ENCODE data around the gene WWC2.
"Not testable (repeated sequence)": the region's sequence is repeated elsewhere in the genome, so short reads cannot be mapped to it uniquely, and the experiment has no call there.

The WWC2 gene

GRCh38 chr4:183324619-183325018 is 225.6 kb downstream of the WWC2 start:
- TF ChIP-seq EZH2phosphoT487 (conservative IDR thresholded peaks at IDR 0.05; ENCODE audit: low read length), result no peak
- TF ChIP-seq CTCF (IDR thresholded peaks at IDR 0.05; ENCODE audit: insufficient read depth, low read length, poor library complexity, severe bottlenecking), result no peak
- Histone ChIP-seq H3K4me3 (ENCODE audit: insufficient read depth, low read length, poor library complexity, severe bottlenecking) (no peak overlapping the region), H3K36me3 (ENCODE audit: low read length) (no peaks in the 10 kb centered on the region), H3K27me3 (ENCODE audit: low read length) (no peaks in the 10 kb centered on the region), H3K9ac (ENCODE audit: low read length) (no peak overlapping the region), H3K9me3 (ENCODE audit: insufficient read depth, low read length) (no peaks in the 10 kb centered on the region), H3K9me2 (replicated peaks; ENCODE audit: insufficient read depth, low read length) (no peaks in the 10 kb centered on the region), H4K20me1 (ENCODE audit: low read depth, low read length) (no peaks in the 10 kb centered on the region), H3K4me2 (ENCODE audit: low read depth, low read length, poor library complexity, severe bottlenecking) (no peak overlapping the region), H2AFZ (ENCODE audit: low read depth, low read length, severe bottlenecking) (no peak overlapping the region), H3K27ac (ENCODE audit: low read depth, low read length) (no peak overlapping the region), H3F3A (ENCODE audit: insufficient read depth) (no peaks in the 10 kb centered on the region), H3K79me2 (ENCODE audit: insufficient read depth, low read length) (no peaks in the 10 kb centered on the region)

- not testable (repeated sequence) for H3K27me3 ChIP-seq (ENCODE audit: low read length); H3K9ac ChIP-seq (ENCODE audit: low read length); H3K79me2 ChIP-seq (ENCODE audit: insufficient read depth, low read length); H3F3A ChIP-seq (ENCODE audit: insufficient read depth); H2AFZ ChIP-seq (ENCODE audit: low read depth, low read length, severe bottlenecking); H4K20me1 ChIP-seq (ENCODE audit: low read depth, low read length); H3K9me3 ChIP-seq (ENCODE audit: insufficient read depth, low read length); H3K4me2 ChIP-seq (ENCODE audit: low read depth, low read length, poor library complexity, severe bottlenecking); H3K36me3 ChIP-seq (ENCODE audit: low read length); H3K27ac ChIP-seq (ENCODE audit: low read depth, low read length); H3K4me3 ChIP-seq (ENCODE audit: insufficient read depth, low read length, poor library complexity, severe bottlenecking); H3K9me2 ChIP-seq (replicated peaks; ENCODE audit: insufficient read depth, low read length)
Measured at GRCh38 chr4:183326387-183326786, 227.3 kb downstream of the WWC2 start.

GRCh38 chr4:183326853-183327252 is 227.8 kb downstream of the WWC2 start:
- TF ChIP-seq EZH2phosphoT487 (conservative IDR thresholded peaks at IDR 0.05; ENCODE audit: low read length), result no peak
- TF ChIP-seq CTCF (IDR thresholded peaks at IDR 0.05; ENCODE audit: insufficient read depth, low read length, poor library complexity, severe bottlenecking), result no peak
- Histone ChIP-seq H3K9me2 (replicated peaks; ENCODE audit: insufficient read depth, low read length) (no peaks in the 10 kb centered on the region), H3K9me3 (ENCODE audit: insufficient read depth, low read length) (no peaks in the 10 kb centered on the region), H4K20me1 (ENCODE audit: low read depth, low read length) (no peaks in the 10 kb centered on the region), H3K27ac (ENCODE audit: low read depth, low read length) (no peak overlapping the region), H3K79me2 (ENCODE audit: insufficient read depth, low read length) (no peaks in the 10 kb centered on the region), H3K4me2 (ENCODE audit: low read depth, low read length, poor library complexity, severe bottlenecking) (no peak overlapping the region), H3K27me3 (ENCODE audit: low read length) (no peaks in the 10 kb centered on the region), H3K36me3 (ENCODE audit: low read length) (no peaks in the 10 kb centered on the region), H2AFZ (ENCODE audit: low read depth, low read length, severe bottlenecking) (no peak overlapping the region), H3K9ac (ENCODE audit: low read length) (no peak overlapping the region), H3F3A (ENCODE audit: insufficient read depth) (no peaks in the 10 kb centered on the region), H3K4me3 (ENCODE audit: insufficient read depth, low read length, poor library complexity, severe bottlenecking) (no peak overlapping the region)

- Histone ChIP-seq H3K79me2 (ENCODE audit: insufficient read depth, low read length) (no peaks in the 10 kb centered on the region), H3K36me3 (ENCODE audit: low read length) (no peaks in the 10 kb centered on the region), H3F3A (ENCODE audit: insufficient read depth) (no peaks in the 10 kb centered on the region), H3K27ac (ENCODE audit: low read depth, low read length) (no peak overlapping the region), H4K20me1 (ENCODE audit: low read depth, low read length) (no peaks in the 10 kb centered on the region), H2AFZ (ENCODE audit: low read depth, low read length, severe bottlenecking) (no peak overlapping the region), H3K4me3 (ENCODE audit: insufficient read depth, low read length, poor library complexity, severe bottlenecking) (no peak overlapping the region), H3K9me3 (ENCODE audit: insufficient read depth, low read length) (no peaks in the 10 kb centered on the region), H3K27me3 (ENCODE audit: low read length) (no peaks in the 10 kb centered on the region), H3K9me2 (replicated peaks; ENCODE audit: insufficient read depth, low read length) (no peaks in the 10 kb centered on the region), H3K9ac (ENCODE audit: low read length) (no peak overlapping the region), H3K4me2 (ENCODE audit: low read depth, low read length, poor library complexity, severe bottlenecking) (no peak overlapping the region)
- no peak for TF ChIP-seq EZH2phosphoT487 (conservative IDR thresholded peaks at IDR 0.05; ENCODE audit: low read length)
- no peak for TF ChIP-seq CTCF (IDR thresholded peaks at IDR 0.05; ENCODE audit: insufficient read depth, low read length, poor library complexity, severe bottlenecking)
Measured at GRCh38 chr4:183327827-183328226, 228.8 kb downstream of the WWC2 start.
